ENCODE data around the gene SPDYE3.
"Not testable (repeated sequence)": the region's sequence is repeated elsewhere in the genome, so short reads cannot be mapped to it uniquely, and the experiment has no call there.

- TF ChIP-seq POLR2A (IDR thresholded peaks at IDR 0.05; ENCODE audit: low read depth, low read length); CTCF (conservative IDR thresholded peaks at IDR 0.05; ENCODE audit: low read depth, low read length); MAFK (IDR thresholded peaks at IDR 0.05; ENCODE audit: low read depth, low read length); CEBPB (IDR thresholded peaks at IDR 0.05; ENCODE audit: low read depth, low read length); FOS (IDR thresholded peaks at IDR 0.05; ENCODE audit: low read depth, low read length); USF2 (IDR thresholded peaks at IDR 0.05; ENCODE audit: low read depth, low read length); BHLHE40 (IDR thresholded peaks at IDR 0.05; ENCODE audit: low read depth, low read length); MAZ (IDR thresholded peaks at IDR 0.05; ENCODE audit: borderline replicate concordance, low read depth, low read length); NFE2L2 (IDR thresholded peaks at IDR 0.05; ENCODE audit: low read depth, low read length); RFX5 (IDR thresholded peaks at IDR 0.05; ENCODE audit: low read depth, low read length): not testable (repeated sequence)
Observed at GRCh38 chr7:100259984-100260383, 47.5 kb upstream of the SPDYE3 start.
